Measurements from ENCODE around the gene REV3L.

GRCh38 chr6:111322145-111322544 lies 160.9 kb downstream of the REV3L start:
- TF ChIP-seq CTCF (IDR thresholded peaks at IDR 0.05) (no peak), IRF1 (CRISPR knock-in tag; IDR thresholded peaks at IDR 0.05) (no peak), MAX (CRISPR knock-in tag; IDR thresholded peaks at IDR 0.05) (no peak), HMGXB4 (CRISPR knock-in tag; IDR thresholded peaks at IDR 0.05) (no peak), NFYB (CRISPR knock-in tag; conservative IDR thresholded peaks at IDR 0.05; ENCODE audit: low read depth) (no peak), ZNF232 (CRISPR knock-in tag; IDR thresholded peaks at IDR 0.05) (no peak), FOXJ3 (CRISPR knock-in tag; IDR thresholded peaks at IDR 0.05; ENCODE audit: borderline replicate concordance) (no peak), E2F4 (CRISPR knock-in tag; IDR thresholded peaks at IDR 0.05; ENCODE audit: borderline replicate concordance, low read depth) (no peak), ZNF281 (CRISPR knock-in tag; IDR thresholded peaks at IDR 0.05) (no peak)

All from WTC11 (cell line).